Psoas muscle (tissue), 8 donors: ENCODE results near the gene CASZ1. TPM values are rescaled to one million over a fixed set of nuclear protein-coding genes. Genes with fewer than 3 reads are reported as not detected.

Source experiments
- ATAC-seq, 4 donors: fragments of 200-7000 bp; cut with Tn5 transposase; one replicate each; pipeline ENCODE4 v1.9.1; 2020; ENCODE audit warnings: moderate library complexity in 3 of 4, mild to moderate bottlenecking in 2 of 4
- DNase-seq, 2 donors: peaks; one replicate each; pipeline ENCODE4 v3.0.0-alpha.2; 2020
- H3K27ac ChIP-seq: fragments of 200-600 bp; one replicate; pipeline ENCODE4 v1.8.0; 2022
- H3K27me3 ChIP-seq, 3 donors: fragments of 200-600 bp in 1 of 3; one replicate each; pipeline versions ENCODE4 v1.6.1 to v1.8.0; 2013 to 2022; ENCODE audit warnings: low read length in 2 of 3, mild to moderate bottlenecking in 2 of 3, moderate library complexity in 1 of 3; ENCODE audit not compliant: insufficient read depth in 3 of 3
- H3K36me3 ChIP-seq, 2 donors: fragments of 200-600 bp in 1 of 2; one replicate each; pipeline versions ENCODE4 v1.6.1 to v1.8.0; 2013 to 2022; ENCODE audit warnings: low read depth in 1 of 2, mild to moderate bottlenecking in 1 of 2, moderate library complexity in 1 of 2; ENCODE audit not compliant: insufficient read depth in 1 of 2
- H3K4me1 ChIP-seq: fragments of 200-600 bp; one replicate; pipeline ENCODE4 v1.8.0; 2022
- H3K4me3 ChIP-seq: fragments of 200-600 bp; one replicate; pipeline ENCODE4 v1.8.0; 2022; ENCODE audit warnings: mild to moderate bottlenecking
- H3K9me3 ChIP-seq: fragments of 200-600 bp; one replicate; pipeline ENCODE4 v1.8.0; 2022
- WGBS, 3 donors: extraction: QIAGEN DNeasy Blood & Tissue Kit; methylation state at CpG; one replicate each; pipeline versions ENCODE4 v1.1.6 to v1.1.7; 2013; 5-methylcytosine and 5-hydroxymethylcytosine counted together
- intact Hi-C, 2 donors: fragments of 100-400 bp; cut with DNase I; formaldehyde crosslinking; loops; one replicate each; pipeline versions ENCODE4 v1.11.0 to v1.14.2; 2022
- polyA plus RNA-seq, 3 donors: library from polyadenylated mRNA; stranded (reverse); fragments of 200-250 nt; gene quantifications; one replicate each; pipeline ENCODE4 v1.2.3, GENCODE V29; 2013
- total RNA-seq, 4 donors: library from RNA; stranded (reverse); fragmentation: NEBNext Ultra II Directional in 2 of 4; extraction: Animal tissue kit (Norgen Biotek cat#: 25700) in 2 of 4; gene quantifications; one replicate each; pipeline versions ENCODE4 v1.2.1 to v1.2.4, GENCODE V29; 2021 to 2023
- TF ChIP-seq, protein P1 (sequence below): fragments of 200-600 bp; IDR thresholded peaks from one replicate; pipeline ENCODE4 v1.8.0; 2022; ENCODE audit warnings: antibody characterized with exemption
- donor health status: healthy with polysubstance abuse.
- donor health status: DM: no; HTN: no; CAD: no; lungs with moderate emphysema.
- donor health status: Bipolar disorder and iron deficiency.
- donor health status: healthy.
- donor health status: DM: yes; HTN: yes; CAD: no.
- donor health status: DM: no; HTN: no; CAD: no.
- donor health status: DM: no; HTN: no; CAD: no.
- donor health status: DM: yes; HTN: yes; CAD: no.

Gene CASZ1
- total and polyA plus RNA-seq, 7 donors, result 2.6 to 83.3 (median 53.1) TPM

DNA sequence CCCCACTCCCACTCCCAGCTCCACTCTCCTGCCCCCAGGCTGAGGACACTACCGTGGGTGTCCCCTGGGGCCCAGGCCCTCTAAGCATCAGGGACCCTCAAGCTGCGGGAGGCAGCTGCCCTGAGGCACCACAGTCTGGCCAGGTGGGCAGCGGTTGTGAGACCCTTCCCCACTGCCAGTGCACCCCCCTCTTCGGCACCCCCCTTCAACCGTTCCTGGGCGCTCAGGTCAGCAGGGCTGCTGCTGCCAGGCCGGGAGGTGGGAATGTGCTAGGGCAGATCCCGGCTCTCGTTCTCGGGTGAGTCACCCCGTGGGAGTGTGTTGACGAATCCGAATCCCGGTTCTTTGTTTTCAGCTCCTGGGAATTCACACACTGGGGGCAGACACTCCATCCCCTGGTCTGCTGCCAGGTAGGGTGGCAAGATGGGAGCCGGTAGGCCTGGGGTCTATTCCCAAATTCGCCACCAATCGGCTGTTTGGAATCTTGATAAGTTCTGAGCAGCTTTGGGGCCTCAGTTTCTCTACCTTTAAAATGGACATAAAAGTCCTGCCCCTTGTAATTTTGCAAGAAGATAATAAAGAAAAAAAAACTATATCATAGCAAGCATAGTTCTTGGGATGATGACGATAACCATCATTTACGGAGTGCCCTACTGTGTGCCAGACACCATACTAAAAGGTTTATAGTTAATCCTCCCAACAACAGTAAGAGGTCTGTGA lies 28.5 kb upstream of the CASZ1 start:
- ATAC-seq (peak in 1 of 4 donors; percentile 6), DNase-seq (no peak)
- 59 to 72% (median 69%) methylated on average over 19 of the region's 19 CpGs for WGBS, 3 donors
- Histone ChIP-seq H3K27ac (no peak overlapping the region), H3K9me3 (no peaks in the 10 kb centered on the region), H3K27me3 (no peaks in the 10 kb centered on the region), H3K4me1 (peaks cover 7% of the 10 kb centered on the region), H3K36me3 (no peaks in the 10 kb centered on the region), H3K4me3 (no peak overlapping the region)
- TF ChIP-seq, protein P1, sequence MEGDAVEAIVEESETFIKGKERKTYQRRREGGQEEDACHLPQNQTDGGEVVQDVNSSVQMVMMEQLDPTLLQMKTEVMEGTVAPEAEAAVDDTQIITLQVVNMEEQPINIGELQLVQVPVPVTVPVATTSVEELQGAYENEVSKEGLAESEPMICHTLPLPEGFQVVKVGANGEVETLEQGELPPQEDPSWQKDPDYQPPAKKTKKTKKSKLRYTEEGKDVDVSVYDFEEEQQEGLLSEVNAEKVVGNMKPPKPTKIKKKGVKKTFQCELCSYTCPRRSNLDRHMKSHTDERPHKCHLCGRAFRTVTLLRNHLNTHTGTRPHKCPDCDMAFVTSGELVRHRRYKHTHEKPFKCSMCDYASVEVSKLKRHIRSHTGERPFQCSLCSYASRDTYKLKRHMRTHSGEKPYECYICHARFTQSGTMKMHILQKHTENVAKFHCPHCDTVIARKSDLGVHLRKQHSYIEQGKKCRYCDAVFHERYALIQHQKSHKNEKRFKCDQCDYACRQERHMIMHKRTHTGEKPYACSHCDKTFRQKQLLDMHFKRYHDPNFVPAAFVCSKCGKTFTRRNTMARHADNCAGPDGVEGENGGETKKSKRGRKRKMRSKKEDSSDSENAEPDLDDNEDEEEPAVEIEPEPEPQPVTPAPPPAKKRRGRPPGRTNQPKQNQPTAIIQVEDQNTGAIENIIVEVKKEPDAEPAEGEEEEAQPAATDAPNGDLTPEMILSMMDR, result no peak
- intact Hi-C loops, result no loop called here

DNA sequence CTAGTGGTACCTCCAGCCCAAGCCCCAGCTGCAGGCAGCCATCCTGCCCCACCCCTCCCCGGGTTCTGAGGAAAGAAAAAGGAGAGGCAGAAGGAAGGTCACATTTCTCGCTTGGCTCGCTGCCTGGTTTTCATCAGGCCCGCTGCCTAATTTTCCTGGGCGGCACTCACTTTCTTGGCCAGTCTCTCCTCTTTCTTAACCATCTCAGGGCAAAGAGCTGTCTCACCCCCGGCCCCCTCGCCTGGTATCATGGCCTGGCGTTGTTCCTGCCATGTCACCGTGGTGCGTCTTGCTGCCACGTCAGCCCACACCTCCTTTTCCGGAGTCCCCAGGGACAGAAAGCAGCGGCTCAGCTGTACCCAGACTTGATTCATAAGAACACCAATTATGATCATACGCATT lies 26.6 kb upstream of the CASZ1 start:
- Histone ChIP-seq H3K27me3 (no peaks in the 10 kb centered on the region), H3K27ac (no peak overlapping the region), H3K4me3 (no peak overlapping the region), H3K4me1 (no peaks in the 10 kb centered on the region), H3K36me3 (no peaks in the 10 kb centered on the region), H3K9me3 (no peaks in the 10 kb centered on the region)
- ATAC-seq (peak; percentile 30 to 81 (median 72)), DNase-seq (peak; percentile 44 to 62)
- intact Hi-C loops, result no loop called here
- TF ChIP-seq, protein P1, result no peak
- WGBS, 3 donors, result 48 to 66% (median 51%) methylated on average over 14 of the region's 14 CpGs

GRCh38 chr1:10821388-10821787 lies 24.9 kb upstream of the CASZ1 start:
- intact Hi-C loops, result no loop called here
- Histone ChIP-seq H3K4me1 (no peaks in the 10 kb centered on the region), H3K27me3 (no peaks in the 10 kb centered on the region), H3K36me3 (no peaks in the 10 kb centered on the region), H3K27ac (no peak overlapping the region), H3K4me3 (no peak overlapping the region), H3K9me3 (no peaks in the 10 kb centered on the region)
- TF ChIP-seq, protein P1, result no peak
- WGBS, 3 donors, result 88 to 96% (median 91%) methylated on average over 2 of the region's 2 CpGs
- ATAC-seq (no peak), DNase-seq (no peak)

DNA sequence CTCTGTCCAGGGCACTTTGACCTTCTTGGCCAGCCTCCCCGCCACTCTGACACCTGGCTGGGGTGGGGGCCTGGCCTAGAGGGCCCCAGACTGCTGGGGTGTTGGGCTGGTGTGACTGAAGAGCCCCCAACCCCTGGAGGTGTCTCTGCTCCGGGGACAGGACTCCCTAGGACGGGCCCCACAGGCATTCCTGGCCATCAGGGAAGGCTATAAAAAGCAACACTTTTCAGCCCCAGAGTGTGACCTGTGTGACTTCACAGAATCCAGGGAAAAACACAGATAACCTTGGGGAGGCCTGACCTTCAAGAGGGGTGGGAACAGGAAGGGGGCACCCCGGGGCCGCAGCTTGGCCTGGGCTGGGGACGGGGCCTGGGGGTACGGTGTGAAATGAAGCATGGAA lies 24.0 kb upstream of the CASZ1 start:
- no peak overlapping the region for H3K27ac ChIP-seq
- WGBS, 3 donors, result 71 to 86% (median 74%) methylated on average over 7 of the region's 7 CpGs
- no peaks in the 10 kb centered on the region for H3K9me3 ChIP-seq
- no peak for DNase-seq
- no peak overlapping the region for H3K4me3 ChIP-seq
- no peaks in the 10 kb centered on the region for H3K4me1 ChIP-seq
- intact Hi-C loops, result no loop called here
- H3K36me3 ChIP-seq, result no peaks in the 10 kb centered on the region
- ATAC-seq, result no peak
- TF ChIP-seq, protein P1, result no peak
- H3K27me3 ChIP-seq, result no peaks in the 10 kb centered on the region
